ENCODE data around the gene RNF150. TPM values are rescaled to one million over a fixed set of nuclear protein-coding genes. Genes with fewer than 3 reads are reported as not detected.

RNF150 gene
- total RNA-seq, 1 experiment from 2014 or later = 4.4 TPM

DNA sequence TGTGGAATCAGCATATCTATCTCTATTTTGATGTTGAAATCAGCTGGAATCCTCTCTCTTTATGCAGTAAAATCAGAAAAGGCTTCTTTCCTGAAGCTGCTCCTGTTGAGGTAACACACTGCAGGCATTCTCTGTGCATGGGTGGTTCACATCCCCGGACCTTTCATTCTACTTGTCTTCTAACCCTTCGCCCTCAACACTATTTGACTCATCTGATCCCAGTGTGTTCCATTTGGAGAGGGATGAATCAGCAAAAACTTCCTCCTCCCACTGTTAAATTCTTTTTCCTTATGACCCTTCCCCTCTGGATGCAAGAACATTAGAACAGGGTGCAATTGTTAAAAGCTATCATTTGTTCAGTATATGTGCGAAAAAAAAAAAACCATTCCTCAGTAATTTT, 67.4 kb downstream of the RNF150 start:
- no peak overlapping the region for H3K14ac ChIP-seq (ENCODE audit: insufficient read depth, low read length)
- no peak overlapping the region for H3K23ac ChIP-seq (ENCODE audit: insufficient read length, low read depth, low read length)
- H4K8ac ChIP-seq (replicated peaks; ENCODE audit: insufficient read length, low read depth, low read length) = no peak overlapping the region
- H3K27me3 ChIP-seq (ENCODE audit: insufficient read depth, low read length) = no peaks in the 10 kb centered on the region
- Mint-ChIP-seq H3K4me3 (no peak overlapping the region), H3K4me1 (peaks cover 0 to 2% of the 10 kb centered on the region in 2 experiments; a peak in 1 of 4 replicates), H3K27ac (no peak overlapping the region), H3K9me3 (no peaks in the 10 kb centered on the region; a peak in 1 of 5 replicates), H3K36me3 (ENCODE audit: insufficient read depth in 1 of 3, low read depth in 3 of 3) (no peaks in the 10 kb centered on the region), H3K27me3 (ENCODE audit: low read depth) (no peaks in the 10 kb centered on the region)
- no peak overlapping the region for H3K4me2 ChIP-seq (ENCODE audit: insufficient read depth, insufficient read length, low read length)
- H3K18ac ChIP-seq (ENCODE audit: insufficient read length, low read depth, low read length) = no peak overlapping the region
- no peak overlapping the region for H3K27ac ChIP-seq (ENCODE audit: insufficient read length, low read depth, low read length)
- H3K9me3 ChIP-seq (ENCODE audit: control insufficient read depth, low read depth, low read length) = no peaks in the 10 kb centered on the region
- H3T11ph ChIP-seq (ENCODE audit: low read length) = no peak overlapping the region
- no peak overlapping the region for H2BK20ac ChIP-seq (ENCODE audit: low read depth, low read length, poor library complexity, severe bottlenecking)
- DNase-seq = no peak
- H3K4me1 ChIP-seq (ENCODE audit: insufficient read depth, low read length) = no peaks in the 10 kb centered on the region; the same call in 1 of the 2 replicates
- TF ChIP-seq CTCF (conservative IDR thresholded peaks at IDR 0.05) = no peak
- no peak overlapping the region for H3K56ac ChIP-seq (ENCODE audit: insufficient read length, low read depth, low read length)
- no peaks in the 10 kb centered on the region for H4K20me1 ChIP-seq (ENCODE audit: control insufficient read depth, insufficient read depth, insufficient read length)
- H4K5ac ChIP-seq (ENCODE audit: insufficient read length, low read depth, low read length) = no peak overlapping the region
- no peak overlapping the region for H2BK120ac ChIP-seq (ENCODE audit: low read depth, low read length, poor library complexity, severe bottlenecking)
- no peaks in the 10 kb centered on the region for H3K79me2 ChIP-seq (ENCODE audit: insufficient read depth, low read length)
- WGBS (ENCODE audit: extremely low coverage, insufficient read length, low lambda C conversion rate) = no CpG with 5 or more reads among the region's 3 CpGs
- H3K9ac ChIP-seq (ENCODE audit: extremely low read depth, insufficient read length, low read length) = no peak overlapping the region
- H4K91ac ChIP-seq (ENCODE audit: insufficient read length, low read depth, low read length) = no peak overlapping the region
- H2AK5ac ChIP-seq (ENCODE audit: insufficient read length, low read length) = no peak overlapping the region
- no peaks in the 10 kb centered on the region for H3K23me2 ChIP-seq (ENCODE audit: insufficient read length, low read depth, low read length, poor library complexity, severe bottlenecking)
- H3K4ac ChIP-seq (ENCODE audit: low read depth, low read length) = no peak overlapping the region
- no peak overlapping the region for H2BK12ac ChIP-seq (ENCODE audit: insufficient read length, low read depth, low read length)
- no peak overlapping the region for H2BK5ac ChIP-seq (ENCODE audit: insufficient read length, low read length)
- no peak overlapping the region for H2BK15ac ChIP-seq (ENCODE audit: low read depth, low read length)
- no peak overlapping the region for H2AFZ ChIP-seq (ENCODE audit: low read length)
- H3K79me1 ChIP-seq (ENCODE audit: insufficient read depth, low read depth, low read length, poor library complexity, severe bottlenecking) = no peaks in the 10 kb centered on the region
